AG09309 (cell line): Measurements from ENCODE around the gene GPX5.
"Not testable (repeated sequence)": the region's sequence is repeated elsewhere in the genome, so short reads cannot be mapped to it uniquely, and the experiment has no call there.

Source experiments
- DNase-seq: peaks from one replicate; pipeline ENCODE4 v3.0.0-alpha.2; 2010; ENCODE audit warnings: low read depth
- H3K4me3 ChIP-seq: 2 replicates; pipeline ENCODE4 v1.5.1; 2011; ENCODE audit warnings: mild to moderate bottlenecking, low read depth, low read length, moderate library complexity; ENCODE audit not compliant: control insufficient read depth
- CTCF ChIP-seq: IDR thresholded peaks from 2 replicates; pipeline ENCODE4 v1.5.1; 2011; ENCODE audit warnings: mild to moderate bottlenecking, low read depth, low read length, inconsistent platforms; ENCODE audit not compliant: insufficient read depth, control insufficient read depth; ENCODE audit errors: missing control alignments

The GPX5 gene

GRCh38 chr6:28497893-28498292 is 27.8 kb upstream of the GPX5 start:
- DNase-seq = no peak
- H3K4me3 ChIP-seq = no peak overlapping the region
- no peak for TF ChIP-seq CTCF

GRCh38 chr6:28501259-28501658 is 24.4 kb upstream of the GPX5 start:
- TF ChIP-seq CTCF = no peak
- no peak overlapping the region for H3K4me3 ChIP-seq
- DNase-seq = no peak

GRCh38 chr6:28502136-28502535 is 23.5 kb upstream of the GPX5 start:
- H3K4me3 ChIP-seq, DNase-seq: not testable (repeated sequence)

GRCh38 chr6:28502709-28503305 is 22.9 kb upstream of the GPX5 start:
- not testable (repeated sequence) for DNase-seq, H3K4me3 ChIP-seq

- DNase-seq = no peak
- H3K4me3 ChIP-seq = no peak overlapping the region
- no peak for TF ChIP-seq CTCF
Measured at GRCh38 chr6:28505733-28506132, 19.9 kb upstream of the GPX5 start.

GRCh38 chr6:28506807-28507475 is 18.7 kb upstream of the GPX5 start:
- TF ChIP-seq CTCF = no peak
- no peak for DNase-seq
- H3K4me3 ChIP-seq = no peak overlapping the region

GRCh38 chr6:28511628-28512300 is 13.9 kb upstream of the GPX5 start:
- no peak for DNase-seq
- H3K4me3 ChIP-seq = no peak overlapping the region
- TF ChIP-seq CTCF = no peak

GRCh38 chr6:28512387-28512786 is 13.3 kb upstream of the GPX5 start:
- H3K4me3 ChIP-seq, DNase-seq: not testable (repeated sequence)
